Measurements from ENCODE around the gene ZNF275.

The ZNF275 gene

GRCh38 chrX:153392642-153393321, 58.8 kb downstream of the ZNF275 start:
- no peak for DNase-seq

GRCh38 chrX:153394612-153395011, 60.7 kb downstream of the ZNF275 start:
- no peak for DNase-seq

DNA sequence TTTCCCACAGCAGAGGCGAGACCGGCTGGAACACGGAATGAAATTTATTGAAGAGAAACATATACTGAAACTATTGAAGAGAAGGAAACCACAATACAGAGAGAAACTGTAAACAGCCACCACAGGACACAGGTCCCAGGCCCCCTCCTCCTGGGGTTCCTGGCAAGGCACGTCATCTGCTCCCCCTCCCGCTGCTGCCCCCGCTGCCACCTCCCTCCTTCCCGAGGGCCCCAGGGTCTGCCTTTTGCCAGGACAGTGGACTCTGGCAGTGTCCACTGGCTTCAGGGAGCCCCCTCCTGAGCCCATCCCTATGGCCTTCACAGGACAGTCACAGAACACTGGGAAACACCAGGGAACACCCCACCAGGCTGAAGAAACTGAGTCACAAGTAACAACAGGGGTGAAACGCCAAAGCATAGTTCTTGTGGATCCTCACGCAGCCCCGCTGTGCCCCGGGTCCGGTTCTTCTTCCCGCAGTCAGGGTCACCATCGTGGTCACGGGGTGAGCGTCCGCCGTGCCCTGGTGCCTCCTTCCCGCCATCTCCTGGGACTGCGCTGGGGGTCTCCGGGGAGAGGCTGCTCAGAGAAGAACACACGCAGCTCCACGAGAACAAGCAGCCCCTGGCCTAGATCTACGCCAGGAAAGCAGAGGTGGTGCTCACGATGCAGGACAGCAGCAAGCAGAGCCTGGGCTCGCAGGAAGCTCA, 61.8 kb downstream of the ZNF275 start:
- no peak for DNase-seq

DNA sequence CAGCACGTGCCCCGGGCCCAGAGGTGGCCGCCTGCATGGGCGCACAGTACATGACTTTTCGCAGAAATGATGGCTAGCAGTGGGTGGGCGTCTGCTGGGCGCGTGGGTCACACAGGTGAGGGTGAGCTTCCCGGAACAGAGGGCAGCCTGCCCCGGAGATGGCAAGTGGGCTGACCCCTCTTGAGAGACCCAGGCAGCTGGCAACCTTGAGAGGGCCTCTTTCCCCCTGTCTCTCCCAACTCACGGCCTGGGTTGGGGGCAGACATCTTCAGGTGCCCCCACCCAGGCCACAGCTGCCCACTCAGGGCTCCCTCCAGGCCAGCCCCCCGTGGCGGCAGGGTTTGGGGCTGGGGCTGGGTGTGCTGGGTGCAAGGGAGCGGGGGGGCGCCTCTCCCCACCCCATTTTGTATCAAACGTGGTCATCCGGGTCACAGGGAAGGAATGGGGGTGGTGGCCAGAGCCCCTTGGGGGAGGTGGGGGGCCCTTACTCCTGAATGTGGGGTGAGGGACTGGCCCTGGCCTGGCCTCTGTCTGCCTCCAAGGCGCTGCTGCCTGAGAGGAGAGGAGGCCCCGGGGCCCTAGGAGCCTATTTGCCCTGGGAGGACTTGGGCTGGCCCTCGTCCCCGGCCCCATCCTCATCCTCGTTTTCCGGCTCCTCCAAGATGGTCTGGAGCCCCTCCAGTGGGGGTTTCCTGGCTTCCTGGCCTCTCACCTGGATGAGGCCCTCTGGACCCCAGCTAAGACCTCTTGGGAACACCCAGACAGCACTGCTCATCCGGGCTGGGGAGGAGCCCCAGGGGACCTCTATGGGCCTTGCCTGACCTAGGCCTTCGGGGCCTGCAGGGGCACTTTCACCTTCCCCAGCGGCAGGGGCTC, 62.6 kb downstream of the ZNF275 start:
- no peak for DNase-seq

GRCh38 chrX:153397256-153397960, 63.5 kb downstream of the ZNF275 start:
- no peak for DNase-seq

GRCh38 chrX:153398275-153398960, 64.5 kb downstream of the ZNF275 start:
- no peak for DNase-seq

DNA sequence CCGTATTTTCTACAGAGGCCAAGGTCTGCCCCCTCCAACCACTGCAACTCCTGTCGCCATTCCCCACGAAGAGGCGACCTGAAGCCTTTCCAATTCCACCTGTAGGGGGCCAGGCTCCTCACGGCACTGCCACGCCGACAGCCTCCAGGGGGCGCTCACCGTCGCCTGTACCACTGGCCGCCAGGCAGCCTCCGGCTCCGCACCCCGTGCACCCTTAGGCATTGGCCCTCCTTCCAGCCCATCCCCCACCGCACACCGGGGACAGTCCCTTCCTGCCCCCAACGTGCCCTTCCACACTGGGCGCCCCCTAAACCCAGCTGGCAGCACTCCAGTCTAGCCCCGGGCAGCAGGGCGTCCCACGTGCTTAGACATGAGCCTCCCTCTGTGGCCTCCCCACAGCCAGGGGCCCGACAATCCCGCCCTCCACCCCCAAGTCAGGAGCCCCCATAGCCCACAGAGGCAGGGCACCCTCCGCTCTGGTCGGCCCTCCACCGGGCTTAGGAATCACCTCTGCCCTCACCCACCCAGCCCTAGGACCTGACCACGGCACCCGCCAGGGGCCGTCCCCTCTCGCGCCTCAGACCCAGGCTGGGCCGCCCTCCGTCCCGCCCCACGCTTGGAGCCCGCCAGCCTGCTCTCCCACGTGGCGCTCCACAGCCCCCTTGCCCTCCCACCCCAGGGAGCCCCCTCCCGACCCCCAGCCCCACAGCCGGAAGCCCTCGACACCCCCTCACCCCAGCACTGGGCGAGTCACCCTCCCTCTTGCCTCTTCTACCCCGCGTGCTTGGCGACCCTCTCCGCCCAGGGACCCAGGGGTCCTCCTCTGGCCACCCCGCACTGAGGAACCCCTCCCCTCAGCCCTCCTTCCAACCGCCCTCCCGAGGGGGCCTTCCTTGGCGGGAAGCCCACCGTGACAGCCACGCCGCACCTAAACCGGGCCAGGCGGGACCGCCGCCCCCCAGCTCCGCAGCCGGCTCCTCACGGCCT, 66.5 kb downstream of the ZNF275 start:
- no peak for DNase-seq

- no peak for DNase-seq
Measured at GRCh38 chrX:153401133-153401764, 67.3 kb downstream of the ZNF275 start, which contains the start of gene PNMA6E. TSS of gene PNMA6E (minus strand) at chrX:153401350. CDS start at chrX:153398849, 2,501 bp downstream.

Measured in fibroblast of skin of right quadriceps (primary cell).